ENCODE measurements around the gene MEPCE.
"Not testable (repeated sequence)": the region's sequence is repeated elsewhere in the genome, so short reads cannot be mapped to it uniquely, and the experiment has no call there.

Gene MEPCE

DNA sequence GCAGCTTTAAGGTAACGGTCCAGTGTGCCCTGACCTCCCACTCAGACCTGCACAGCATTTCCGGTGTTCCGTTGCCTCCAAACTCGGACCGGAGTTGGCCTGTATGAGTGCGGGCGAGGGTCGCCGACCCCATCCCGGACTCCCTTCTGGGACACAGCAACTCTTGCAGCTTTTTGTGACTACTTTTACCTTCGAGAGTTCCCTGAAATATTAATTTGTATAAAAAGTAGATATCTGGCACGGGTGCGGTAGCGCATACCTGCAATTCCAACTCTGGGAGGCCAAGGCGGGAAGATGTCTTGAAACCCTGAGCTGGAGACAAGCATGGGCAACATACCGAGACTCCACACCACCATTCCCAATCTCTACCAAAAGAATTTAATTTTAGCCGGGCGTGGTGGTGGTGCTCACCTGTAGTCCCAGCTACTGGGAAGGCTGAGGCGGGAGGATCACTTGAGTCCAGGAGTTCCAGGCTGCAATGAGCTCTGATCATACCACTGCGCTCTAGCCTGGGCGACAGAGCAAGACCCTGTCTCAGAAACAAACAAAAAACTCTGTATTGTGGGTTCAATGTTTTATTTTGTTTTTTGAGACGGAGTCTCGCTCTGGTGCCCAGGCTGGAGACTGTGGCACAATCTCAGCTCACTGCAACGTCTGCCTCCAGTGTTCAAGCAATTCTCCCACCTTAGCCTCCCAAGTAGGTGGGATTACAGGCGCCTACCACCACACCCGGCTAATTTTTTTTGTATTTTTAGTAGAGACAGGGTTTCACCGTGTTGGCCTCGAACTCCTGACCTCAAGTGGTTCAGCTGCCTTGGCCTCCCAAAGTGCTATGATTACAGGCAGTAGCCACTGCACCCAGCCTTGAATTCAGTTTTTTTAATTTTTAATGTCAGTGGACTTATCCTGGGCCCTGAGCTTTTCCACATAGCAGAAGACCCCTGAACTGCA lies 7.8 kb downstream of the MEPCE start:
- Histone ChIP-seq H3K27me3 (ENCODE audit: control insufficient read depth in 1 of 2, insufficient read depth in 2 of 2, low read length in 2 of 2) (no peaks in the 10 kb centered on the region), H3K9ac (ENCODE audit: low read length) (no peak overlapping the region), H3K4me1 (ENCODE audit: insufficient read depth, low read length) (peaks cover 14% of the 10 kb centered on the region), H3K36me3 (ENCODE audit: insufficient read depth, low read length) (peaks cover 26% of the 10 kb centered on the region), H3K4me3 (ENCODE audit: low read depth in 1 of 2, low read length in 2 of 2) (peak overlapping the region in 1 of 2 donors; percentile 84), H3K27ac (ENCODE audit: low read depth, low read length) (peak overlapping the region; percentile 44), H3K9me3 (ENCODE audit: low read length) (no peaks in the 10 kb centered on the region)

DNA sequence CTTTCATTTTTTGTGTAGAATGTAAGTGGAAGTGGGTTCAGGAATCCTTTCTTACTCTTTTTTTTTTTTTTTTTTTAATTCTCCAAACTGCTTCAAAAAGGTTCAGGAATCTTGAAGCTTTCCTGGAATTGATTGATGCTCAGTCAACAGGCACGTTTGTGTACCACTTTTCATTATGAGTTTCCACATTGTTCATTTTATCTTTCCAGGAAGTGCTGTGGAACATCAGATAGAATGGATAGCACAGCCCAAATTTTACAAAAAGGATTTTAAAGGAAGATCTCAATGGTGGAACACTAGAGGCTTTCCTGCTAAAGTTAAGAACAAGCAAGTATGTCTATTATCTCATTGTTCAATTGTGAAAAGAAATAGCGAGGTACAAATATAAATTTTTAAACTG lies 8.5 kb downstream of the MEPCE start:
- peaks cover 11% of the 10 kb centered on the region for H3K4me1 ChIP-seq (ENCODE audit: insufficient read depth, low read length)
- H3K4me3 ChIP-seq (ENCODE audit: low read depth in 1 of 2, low read length in 2 of 2), result no peak overlapping the region
- H3K27me3 ChIP-seq (ENCODE audit: control insufficient read depth in 1 of 2, insufficient read depth in 2 of 2, low read length in 2 of 2), result no peaks in the 10 kb centered on the region
- no peak overlapping the region for H3K27ac ChIP-seq (ENCODE audit: low read depth, low read length)
- no peak overlapping the region for H3K9ac ChIP-seq (ENCODE audit: low read length)
- H3K9me3 ChIP-seq (ENCODE audit: low read length), result no peaks in the 10 kb centered on the region
- peaks cover 19% of the 10 kb centered on the region for H3K36me3 ChIP-seq (ENCODE audit: insufficient read depth, low read length)

DNA sequence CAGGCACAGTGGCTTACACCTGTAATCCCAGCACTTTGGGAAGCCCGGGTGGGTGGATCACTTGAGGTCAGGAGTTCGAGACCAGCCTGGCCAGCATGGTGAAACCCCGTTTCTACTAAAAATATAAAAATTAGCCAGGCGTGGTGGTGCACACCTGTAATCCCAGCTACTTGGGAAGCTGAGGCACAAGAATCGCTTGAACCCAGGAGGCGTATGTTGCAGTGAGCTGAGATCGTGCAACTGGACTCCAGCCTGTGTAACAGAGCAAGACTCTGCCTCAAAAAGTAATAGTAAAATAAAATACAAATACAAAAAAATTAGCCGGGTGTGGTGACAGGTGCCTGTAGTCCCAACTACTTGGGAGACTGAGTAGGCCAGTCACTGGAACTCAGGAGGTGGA lies 9.1 kb downstream of the MEPCE start:
- not testable (repeated sequence) for H3K4me3 ChIP-seq (ENCODE audit: low read depth in 1 of 2, low read length in 2 of 2); H3K27me3 ChIP-seq (ENCODE audit: control insufficient read depth in 1 of 2, insufficient read depth in 2 of 2, low read length in 2 of 2); H3K9ac ChIP-seq (ENCODE audit: low read length); H3K9me3 ChIP-seq (ENCODE audit: low read length); H3K27ac ChIP-seq (ENCODE audit: low read depth, low read length)
- Histone ChIP-seq H3K4me1 (ENCODE audit: insufficient read depth, low read length) (peaks cover 11% of the 10 kb centered on the region), H3K36me3 (ENCODE audit: insufficient read depth, low read length) (peaks cover 14% of the 10 kb centered on the region)

DNA sequence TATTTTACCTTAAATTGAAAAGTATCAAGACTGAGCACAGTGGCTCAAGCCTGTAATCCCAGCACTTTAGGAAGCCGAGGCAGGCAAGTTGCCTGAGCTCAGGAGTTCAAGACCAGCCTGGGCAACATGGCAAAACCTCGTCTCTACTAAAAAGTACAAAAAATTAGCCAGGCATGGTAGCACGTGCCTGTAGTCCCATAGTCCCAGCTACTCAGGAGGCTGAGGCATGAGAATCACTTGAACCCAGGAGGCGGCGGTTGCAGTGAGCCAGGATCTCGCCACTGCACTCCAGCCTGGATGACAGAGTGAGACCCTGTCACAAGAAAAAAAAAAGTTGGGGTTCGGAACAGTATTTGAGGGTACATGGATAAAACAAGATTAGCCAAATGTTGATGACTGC lies 9.6 kb downstream of the MEPCE start:
- H3K27ac ChIP-seq (ENCODE audit: low read depth, low read length); H3K9ac ChIP-seq (ENCODE audit: low read length); H3K27me3 ChIP-seq (ENCODE audit: control insufficient read depth in 1 of 2, insufficient read depth in 2 of 2, low read length in 2 of 2); H3K36me3 ChIP-seq (ENCODE audit: insufficient read depth, low read length); H3K4me3 ChIP-seq (ENCODE audit: low read depth in 1 of 2, low read length in 2 of 2); H3K9me3 ChIP-seq (ENCODE audit: low read length): not testable (repeated sequence)
- H3K4me1 ChIP-seq (ENCODE audit: insufficient read depth, low read length), result peaks cover 11% of the 10 kb centered on the region

DNA sequence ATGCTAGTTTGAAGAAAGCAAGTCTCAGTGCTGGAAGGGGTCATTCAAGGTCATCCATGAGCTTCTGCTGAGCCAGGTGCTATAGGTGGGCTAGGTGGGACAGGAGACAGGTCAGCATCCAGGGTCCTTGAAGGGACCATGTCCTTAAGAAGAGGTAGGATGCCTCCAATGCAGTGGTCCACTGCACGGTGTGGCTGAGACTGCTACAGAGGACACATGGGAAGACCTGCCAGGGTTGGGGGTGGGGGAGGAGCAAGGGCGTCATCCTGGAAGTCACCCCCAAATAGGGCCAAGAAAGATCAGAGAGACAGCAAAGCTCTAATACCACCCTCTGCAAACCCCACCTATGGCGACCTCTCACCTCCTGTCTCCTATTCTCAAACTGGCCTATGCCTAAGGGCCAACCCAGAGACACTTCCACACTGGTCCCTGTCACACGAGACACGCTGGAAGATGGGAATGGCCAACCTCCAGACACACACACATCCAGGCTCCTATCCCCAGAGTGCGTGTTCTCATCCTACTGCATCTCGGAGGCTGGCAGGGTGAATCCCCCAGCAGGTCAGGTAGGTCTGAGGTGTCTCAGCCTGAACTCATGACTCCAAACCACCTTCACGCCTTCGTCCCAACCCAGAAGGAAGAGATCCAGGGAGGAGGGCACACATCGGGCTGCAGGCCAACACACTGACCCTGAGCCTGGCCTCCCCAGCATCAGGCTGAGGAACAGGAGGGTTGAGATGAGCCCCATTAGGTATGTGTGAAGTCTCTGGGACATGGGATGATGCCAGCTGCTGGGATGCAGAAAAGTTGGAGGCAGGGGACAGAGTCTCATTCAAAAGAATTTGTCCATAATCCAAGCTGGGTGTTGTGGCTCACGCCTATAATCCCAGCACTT lies 12.3 kb downstream of the MEPCE start:
- Histone ChIP-seq H3K27ac (ENCODE audit: low read depth, low read length) (no peak overlapping the region), H3K9ac (ENCODE audit: low read length) (no peak overlapping the region), H3K27me3 (ENCODE audit: control insufficient read depth in 1 of 2, insufficient read depth in 2 of 2, low read length in 2 of 2) (no peaks in the 10 kb centered on the region), H3K9me3 (ENCODE audit: low read length) (no peaks in the 10 kb centered on the region), H3K36me3 (ENCODE audit: insufficient read depth, low read length) (no peaks in the 10 kb centered on the region), H3K4me1 (ENCODE audit: insufficient read depth, low read length) (no peaks in the 10 kb centered on the region), H3K4me3 (ENCODE audit: low read depth in 1 of 2, low read length in 2 of 2) (no peak overlapping the region)

DNA sequence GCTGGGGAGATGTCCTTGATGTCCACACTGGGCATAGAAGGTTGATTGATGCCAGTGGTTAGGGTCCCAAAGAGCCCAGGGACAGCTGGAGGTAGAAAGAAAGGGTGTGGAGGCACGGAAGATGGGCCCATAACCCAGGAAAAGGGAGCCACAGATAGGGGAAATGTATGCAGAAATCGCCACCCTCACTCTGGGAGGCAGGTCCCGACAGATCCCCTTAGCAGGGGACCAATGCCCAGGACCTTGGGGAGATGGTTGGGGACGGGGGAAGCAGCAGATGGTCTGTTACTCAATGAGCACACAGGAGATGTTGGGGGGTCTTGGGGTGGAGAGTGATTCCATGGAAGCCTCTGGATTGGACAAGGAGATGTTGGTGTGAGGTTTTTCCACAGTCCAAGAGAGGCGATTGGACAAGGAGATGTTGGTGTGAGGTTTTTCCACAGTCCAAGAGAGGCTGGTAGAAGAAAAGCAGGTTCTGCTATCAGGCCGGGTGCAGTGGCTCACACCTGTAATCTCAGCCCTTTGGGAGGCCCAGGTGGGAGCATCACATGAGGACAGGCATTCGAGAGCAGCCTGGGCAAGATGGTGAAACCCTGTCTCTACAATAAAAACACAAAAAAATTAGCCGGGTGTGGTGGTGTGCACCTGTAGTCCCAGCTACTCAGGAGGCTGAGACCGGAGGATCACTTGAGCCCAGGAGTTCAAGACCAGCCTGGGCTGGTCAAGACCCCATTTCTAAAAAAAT lies 13.6 kb downstream of the MEPCE start:
- H3K4me3 ChIP-seq (ENCODE audit: low read depth in 1 of 2, low read length in 2 of 2), result no peak overlapping the region
- H3K27ac ChIP-seq (ENCODE audit: low read depth, low read length), result no peak overlapping the region
- H3K9ac ChIP-seq (ENCODE audit: low read length), result no peak overlapping the region
- H3K36me3 ChIP-seq (ENCODE audit: insufficient read depth, low read length), result no peaks in the 10 kb centered on the region
- no peaks in the 10 kb centered on the region for H3K4me1 ChIP-seq (ENCODE audit: insufficient read depth, low read length)
- no peaks in the 10 kb centered on the region for H3K27me3 ChIP-seq (ENCODE audit: control insufficient read depth in 1 of 2, insufficient read depth in 2 of 2, low read length in 2 of 2)
- H3K9me3 ChIP-seq (ENCODE audit: low read length), result no peaks in the 10 kb centered on the region

DNA sequence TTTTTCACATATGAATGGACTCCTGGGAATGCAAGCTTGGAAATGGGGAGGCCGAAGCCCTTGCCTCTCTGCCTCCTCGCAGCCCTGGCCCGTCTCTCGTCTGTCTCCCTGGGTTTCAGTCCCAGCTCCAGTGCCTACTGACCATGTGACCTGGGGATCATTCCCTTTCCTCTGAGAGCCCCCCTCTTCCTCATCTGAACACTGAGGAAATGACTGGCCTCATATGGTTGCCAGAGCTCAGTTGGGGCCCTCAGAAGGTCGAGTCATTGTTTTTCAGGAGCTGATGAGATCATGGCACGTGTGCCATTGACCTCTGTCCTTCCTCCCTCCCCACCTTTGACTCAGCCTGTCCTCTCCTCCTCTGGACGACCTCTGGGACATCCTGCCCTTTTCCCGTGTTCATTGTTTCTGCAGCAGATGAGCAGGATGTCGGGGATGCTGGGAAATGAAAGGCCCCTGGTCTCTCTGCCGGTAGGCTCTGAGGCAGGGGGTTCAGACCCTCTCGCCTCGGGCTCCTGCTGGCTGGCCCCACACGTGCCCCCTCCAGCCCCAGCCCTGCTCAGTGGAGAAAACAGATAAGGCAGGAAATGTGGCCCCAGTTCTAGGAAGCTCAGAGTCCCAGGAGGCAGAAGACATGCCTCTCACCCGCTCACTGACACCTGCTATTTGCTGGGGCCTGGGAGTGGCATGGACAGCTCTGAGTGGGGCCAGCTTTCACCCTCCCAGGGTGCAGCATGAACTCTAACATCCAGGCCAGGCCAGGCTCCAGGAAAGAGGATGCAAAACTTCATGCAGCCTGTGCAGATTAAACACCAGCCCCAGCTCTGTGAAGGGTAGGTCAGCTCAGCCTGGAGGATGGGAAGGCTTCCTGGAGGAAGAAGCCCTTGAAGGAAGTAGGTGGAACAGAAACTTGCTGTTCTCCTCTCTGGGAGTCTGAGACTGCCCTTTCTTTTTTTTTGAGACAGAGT lies 15.0 kb downstream of the MEPCE start:
- Histone ChIP-seq H3K27me3 (ENCODE audit: control insufficient read depth in 1 of 2, insufficient read depth in 2 of 2, low read length in 2 of 2) (no peaks in the 10 kb centered on the region), H3K9me3 (ENCODE audit: low read length) (no peaks in the 10 kb centered on the region), H3K4me1 (ENCODE audit: insufficient read depth, low read length) (no peaks in the 10 kb centered on the region), H3K27ac (ENCODE audit: low read depth, low read length) (no peak overlapping the region), H3K36me3 (ENCODE audit: insufficient read depth, low read length) (no peaks in the 10 kb centered on the region), H3K9ac (ENCODE audit: low read length) (no peak overlapping the region), H3K4me3 (ENCODE audit: low read depth in 1 of 2, low read length in 2 of 2) (no peak overlapping the region)

DNA sequence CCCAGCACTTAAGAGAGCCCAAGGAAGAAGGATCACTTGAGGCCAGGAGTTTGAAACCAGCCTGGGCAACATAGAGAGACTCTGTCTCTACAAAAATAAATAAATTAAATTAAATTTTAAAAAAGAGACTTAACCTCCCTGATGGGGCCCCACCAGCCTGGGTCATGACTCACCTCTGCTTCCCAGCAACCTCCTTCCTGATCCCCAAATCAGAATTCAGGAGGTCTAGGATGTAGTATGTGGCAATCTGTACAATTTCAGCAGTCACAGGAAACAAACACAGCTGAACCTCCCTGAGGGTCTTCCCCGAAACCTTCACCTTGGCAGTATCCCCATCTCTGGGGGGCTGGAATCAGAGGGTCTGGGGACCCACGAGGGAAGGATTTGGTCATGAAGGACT lies 16.4 kb downstream of the MEPCE start:
- Histone ChIP-seq H3K9ac (ENCODE audit: low read length) (no peak overlapping the region), H3K36me3 (ENCODE audit: insufficient read depth, low read length) (no peaks in the 10 kb centered on the region), H3K4me3 (ENCODE audit: low read depth in 1 of 2, low read length in 2 of 2) (no peak overlapping the region), H3K4me1 (ENCODE audit: insufficient read depth, low read length) (no peaks in the 10 kb centered on the region), H3K9me3 (ENCODE audit: low read length) (no peaks in the 10 kb centered on the region), H3K27me3 (ENCODE audit: control insufficient read depth in 1 of 2, insufficient read depth in 2 of 2, low read length in 2 of 2) (no peaks in the 10 kb centered on the region), H3K27ac (ENCODE audit: low read depth, low read length) (no peak overlapping the region)

DNA sequence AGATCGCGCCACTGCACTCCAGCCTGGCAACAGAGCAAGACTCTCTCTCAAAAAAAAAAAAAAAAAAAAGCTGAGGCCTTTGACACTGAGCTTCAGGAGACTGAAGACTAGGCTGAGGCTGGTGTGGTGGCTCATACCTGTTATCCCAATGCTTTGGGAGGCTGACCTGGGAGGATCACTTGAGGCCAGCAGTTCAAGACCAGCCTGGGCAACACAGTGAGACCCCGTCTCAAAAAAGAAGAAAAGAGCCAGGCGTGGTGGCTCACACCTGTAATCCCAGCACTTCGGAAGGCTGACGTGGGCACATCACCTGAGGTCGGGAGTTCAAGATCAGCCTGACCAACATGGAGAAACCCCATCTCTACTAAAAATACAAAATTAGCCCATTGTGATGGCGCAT lies 17.7 kb downstream of the MEPCE start:
- not testable (repeated sequence) for H3K27ac ChIP-seq (ENCODE audit: low read depth, low read length); H3K9me3 ChIP-seq (ENCODE audit: low read length); H3K9ac ChIP-seq (ENCODE audit: low read length); H3K4me1 ChIP-seq (ENCODE audit: insufficient read depth, low read length); H3K36me3 ChIP-seq (ENCODE audit: insufficient read depth, low read length); H3K27me3 ChIP-seq (ENCODE audit: control insufficient read depth in 1 of 2, insufficient read depth in 2 of 2, low read length in 2 of 2); H3K4me3 ChIP-seq (ENCODE audit: low read depth in 1 of 2, low read length in 2 of 2)

DNA sequence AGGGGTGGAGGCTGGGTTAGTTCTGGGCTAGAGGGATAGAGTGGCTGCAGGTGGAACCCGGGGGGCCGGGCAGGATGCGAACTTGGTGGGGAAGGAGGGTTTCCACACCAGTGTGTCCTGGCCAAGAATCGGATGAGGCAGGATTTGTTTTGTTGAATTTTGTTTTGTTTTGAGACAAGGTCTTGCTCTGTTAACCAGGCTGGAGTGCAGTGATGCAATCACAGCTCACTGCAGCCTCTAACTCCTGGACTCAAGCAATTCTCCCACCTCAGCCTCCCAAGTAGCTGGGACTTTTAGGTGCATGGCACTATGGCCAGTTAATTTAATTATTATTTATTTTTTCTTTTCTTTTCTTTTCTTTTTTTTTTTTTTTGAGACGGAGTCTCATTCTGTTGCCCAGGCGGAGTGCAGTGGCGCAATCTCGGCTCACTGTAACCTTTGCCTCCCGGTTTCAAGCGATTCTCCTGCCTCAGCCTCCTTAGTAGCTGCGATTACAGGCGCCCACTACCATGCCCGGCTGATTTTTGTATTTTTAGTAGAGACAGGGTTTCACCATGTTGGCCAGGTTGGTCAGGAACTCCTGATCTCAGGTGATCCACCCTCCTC lies 19.7 kb downstream of the MEPCE start:
- H3K9ac ChIP-seq (ENCODE audit: low read length), result no peak overlapping the region
- H3K27ac ChIP-seq (ENCODE audit: low read depth, low read length), result no peak overlapping the region
- no peak overlapping the region for H3K4me3 ChIP-seq (ENCODE audit: low read depth in 1 of 2, low read length in 2 of 2)
- H3K9me3 ChIP-seq (ENCODE audit: low read length), result no peaks in the 10 kb centered on the region
- H3K27me3 ChIP-seq (ENCODE audit: control insufficient read depth in 1 of 2, insufficient read depth in 2 of 2, low read length in 2 of 2), result no peaks in the 10 kb centered on the region
- no peaks in the 10 kb centered on the region for H3K36me3 ChIP-seq (ENCODE audit: insufficient read depth, low read length)
- no peaks in the 10 kb centered on the region for H3K4me1 ChIP-seq (ENCODE audit: insufficient read depth, low read length)
